SKM-1 treated with dmso at 0.1 percent for 144 hours (cell line): ENCODE results near the gene MAGI1.

Experiments
- DNase-seq: peaks from one replicate; lab custom pipeline; 2025; ENCODE audit not compliant: unreplicated experiment; lab: John Stamatoyannopoulos, UW

Gene MAGI1

DNA sequence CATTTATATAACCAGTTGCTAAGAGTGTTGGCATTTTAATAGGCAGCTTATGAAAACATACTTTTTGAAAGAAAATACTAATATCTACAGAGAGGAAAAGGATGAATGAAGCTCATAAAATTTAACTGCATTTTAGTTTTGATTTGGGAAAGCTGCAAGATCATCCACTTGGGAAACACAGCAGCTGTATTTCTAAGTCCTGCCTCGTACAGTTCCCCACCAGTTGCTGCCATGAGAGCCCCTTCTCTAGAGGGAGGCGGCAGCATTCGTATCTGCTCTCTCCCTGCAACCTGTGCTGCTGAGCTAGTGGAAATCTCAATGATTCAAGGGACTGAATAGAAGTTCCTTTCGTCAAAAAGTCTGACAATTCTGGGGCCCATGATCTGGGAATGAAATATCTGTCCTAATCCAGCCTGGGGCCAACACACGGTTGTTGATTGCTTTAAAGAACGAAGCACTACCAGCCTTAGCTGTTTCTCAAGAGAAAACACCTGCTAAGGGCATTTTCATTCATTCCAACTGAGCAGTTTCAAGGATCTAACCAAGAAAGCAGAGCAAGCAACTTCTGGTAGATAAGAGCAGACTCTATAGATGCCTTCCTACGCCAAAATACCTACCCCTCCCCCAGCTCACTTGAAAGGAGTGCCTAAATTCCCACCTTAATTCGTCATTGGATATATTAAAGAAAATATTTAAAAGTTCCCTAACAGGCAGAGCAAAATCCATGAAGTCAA lies 223.7 kb downstream of the MAGI1 start:
- DNase-seq, result no peak

- DNase-seq, result no peak
Observed at GRCh38 chr3:65811892-65812291, 226.8 kb downstream of the MAGI1 start.

- DNase-seq, result no peak
Observed at GRCh38 chr3:65811086-65811761, 227.5 kb downstream of the MAGI1 start.

GRCh38 chr3:65810302-65810701 lies 228.4 kb downstream of the MAGI1 start:
- DNase-seq, result no peak

- DNase-seq, result no peak
Observed at GRCh38 chr3:65809641-65810150, 229.0 kb downstream of the MAGI1 start.

DNA sequence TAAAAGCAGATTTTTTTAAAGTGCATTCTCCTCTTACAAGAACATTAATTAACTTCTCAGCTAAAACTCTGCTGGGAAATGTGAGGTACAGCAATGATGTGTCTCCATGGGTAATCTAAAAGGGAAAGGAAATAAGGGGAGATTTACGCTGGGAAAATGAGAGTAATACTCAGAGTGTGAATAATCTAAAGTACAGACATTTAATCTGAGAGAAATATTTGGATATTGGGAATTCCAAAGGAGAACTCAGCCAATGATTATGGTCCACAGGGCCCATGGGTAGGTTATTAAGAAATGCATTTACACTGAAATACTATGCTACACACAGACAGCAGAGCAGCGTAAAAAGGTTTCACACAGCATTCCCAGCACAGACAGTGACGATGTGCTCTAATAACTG lies 229.9 kb downstream of the MAGI1 start:
- no peak for DNase-seq

GRCh38 chr3:65808407-65808806 lies 230.3 kb downstream of the MAGI1 start:
- DNase-seq, result no peak

DNA sequence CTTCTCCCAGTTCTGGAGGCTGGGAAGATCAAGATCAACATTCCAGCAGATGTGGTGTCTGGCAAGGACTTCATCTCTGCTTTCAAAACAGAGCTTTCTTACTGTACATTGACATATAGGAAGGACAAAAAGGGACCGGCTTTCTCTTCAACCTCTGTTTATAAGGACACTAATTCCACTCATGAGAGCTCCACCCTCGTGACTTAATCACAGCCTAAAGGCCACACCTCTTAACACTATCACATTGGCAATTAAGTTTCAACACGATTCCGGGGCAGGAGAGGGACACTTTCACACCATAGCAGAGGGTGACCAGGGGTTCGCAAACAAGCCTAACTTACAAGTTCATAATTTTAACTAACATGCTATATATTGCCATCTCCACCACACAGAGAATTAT lies 231.5 kb downstream of the MAGI1 start:
- no peak for DNase-seq

DNA sequence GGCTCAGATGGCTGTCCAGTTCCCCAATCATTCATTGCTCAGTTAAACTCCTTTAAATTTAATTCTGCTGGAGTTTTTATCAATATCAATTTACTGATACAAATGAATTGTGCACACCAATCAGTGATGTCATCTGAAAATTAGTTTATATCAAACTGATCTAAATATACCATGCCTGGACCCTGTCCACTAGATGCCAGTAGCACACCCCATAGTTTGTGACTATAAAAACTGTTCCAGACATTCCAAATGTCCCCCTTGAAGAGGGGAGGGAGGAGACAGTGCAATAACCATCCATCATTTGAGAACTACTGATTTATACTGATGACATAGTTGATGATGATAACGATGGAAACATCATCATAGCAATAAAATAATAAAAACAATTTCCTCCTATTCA lies 232.1 kb downstream of the MAGI1 start:
- no peak for DNase-seq

DNA sequence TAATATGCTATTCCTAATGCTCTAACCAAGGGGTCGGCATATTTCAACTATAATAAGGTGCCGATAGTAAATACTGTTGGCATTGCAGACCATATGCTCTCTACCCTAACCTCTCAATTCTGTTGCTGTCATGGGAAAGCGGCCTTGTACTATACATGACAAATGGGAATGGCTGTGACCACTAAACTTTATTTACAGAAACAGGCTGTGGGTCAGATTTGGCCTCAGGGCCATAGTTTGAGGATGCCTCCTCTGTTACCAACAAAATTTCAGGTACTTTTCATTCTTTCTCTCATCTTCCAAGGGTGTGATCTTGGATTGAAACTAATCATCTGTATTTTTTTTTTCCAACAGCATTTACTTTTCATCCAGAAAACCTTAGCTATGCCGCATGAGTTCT lies 242.0 kb downstream of the MAGI1 start:
- no peak for DNase-seq

DNA sequence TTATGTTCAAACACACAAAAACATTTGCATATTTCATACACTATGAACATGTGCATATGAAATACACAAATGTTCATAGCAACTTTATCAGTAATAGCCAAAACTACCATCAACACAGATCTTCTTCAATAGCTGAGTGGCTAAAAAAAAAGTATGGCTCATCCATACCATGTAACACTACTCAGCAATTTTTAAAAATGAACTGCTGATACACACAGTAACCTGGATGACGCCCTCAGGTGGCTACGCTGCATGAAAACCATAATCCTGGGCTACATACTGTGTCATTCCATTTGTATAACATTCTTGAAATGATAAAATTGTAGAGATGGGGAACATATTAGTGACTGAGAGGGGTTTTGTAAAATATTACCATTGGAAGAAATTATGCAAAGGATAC lies 243.6 kb downstream of the MAGI1 start:
- no peak for DNase-seq

GRCh38 chr3:65793495-65794200 lies 245.1 kb downstream of the MAGI1 start:
- DNase-seq, result no peak

DNA sequence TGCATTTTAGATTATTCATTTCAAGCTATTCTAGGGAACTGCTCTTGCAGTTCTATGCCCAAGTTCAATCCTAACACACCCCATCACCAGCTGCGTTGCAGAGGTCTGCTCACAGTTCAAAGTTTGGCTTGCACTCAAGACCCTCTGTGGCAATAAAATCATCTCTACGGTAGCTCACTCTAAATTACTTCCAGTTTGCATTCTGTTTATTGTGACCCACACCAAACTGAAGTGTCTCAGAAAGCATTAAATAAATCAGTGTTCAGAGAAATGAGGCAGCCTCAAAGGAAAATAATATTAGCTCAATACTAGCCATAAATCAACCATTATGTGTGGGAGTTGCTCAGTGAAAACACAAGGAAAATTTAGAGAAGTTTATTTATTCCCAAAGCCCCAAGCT lies 250.3 kb downstream of the MAGI1 start:
- no peak for DNase-seq

DNA sequence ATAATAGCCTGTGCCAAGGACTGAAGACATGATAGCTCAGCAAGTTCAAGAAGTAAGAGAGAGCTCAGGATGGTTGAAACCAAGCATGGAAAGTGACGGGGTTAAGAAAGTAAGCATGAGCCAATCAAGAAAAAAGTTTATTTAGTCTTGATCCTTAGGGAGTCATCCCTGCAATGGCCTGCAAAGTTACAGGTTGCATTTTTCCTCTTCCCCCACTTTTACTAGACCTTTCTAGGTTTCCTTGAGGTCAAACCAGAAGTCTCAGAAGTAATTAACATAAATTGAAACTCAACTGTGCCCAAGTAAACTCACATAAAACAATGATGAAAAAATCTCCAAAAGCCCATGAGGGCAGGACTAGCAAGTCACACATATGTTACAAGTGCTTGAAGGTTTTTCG lies 250.9 kb downstream of the MAGI1 start:
- no peak for DNase-seq

DNA sequence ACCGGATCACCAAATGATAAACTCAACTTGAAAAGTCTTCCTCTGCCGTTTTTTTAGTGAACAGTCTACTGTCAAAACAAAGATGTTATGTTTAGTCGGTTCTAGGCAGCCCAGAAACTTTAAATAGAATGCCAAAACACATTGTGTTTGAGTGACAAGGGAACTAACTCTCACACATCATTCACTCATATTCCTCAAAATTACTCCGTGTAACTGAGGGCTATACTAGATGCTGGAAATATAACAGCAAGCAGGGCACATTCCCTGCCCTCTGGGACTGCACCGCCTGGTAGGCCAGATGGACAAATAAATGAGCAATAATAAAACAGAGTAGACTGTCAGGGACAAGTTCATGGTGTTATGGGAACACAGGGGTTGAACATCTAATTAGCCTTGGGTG lies 251.4 kb downstream of the MAGI1 start:
- DNase-seq, result no peak

DNA sequence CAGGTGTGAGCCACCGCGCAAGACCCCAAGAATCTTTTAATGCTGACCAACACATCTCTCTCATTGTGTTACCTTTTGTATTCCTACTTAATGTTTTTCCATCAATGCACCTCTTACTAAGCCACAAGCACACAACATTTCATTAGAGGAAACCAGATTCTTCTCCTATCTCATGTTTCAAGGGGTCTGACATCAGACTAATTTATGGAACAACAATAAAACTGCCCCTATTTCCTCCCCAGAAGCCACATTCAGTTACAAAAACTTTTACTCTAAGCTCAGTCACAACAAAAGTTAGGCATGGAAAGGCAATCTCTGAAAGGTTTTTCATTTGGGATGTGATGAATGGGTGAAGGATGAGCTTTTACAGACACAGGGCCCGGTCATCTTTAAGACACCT lies 251.8 kb downstream of the MAGI1 start:
- no peak for DNase-seq

GRCh38 chr3:65785065-65785645 lies 253.6 kb downstream of the MAGI1 start:
- peak; percentile 70 for DNase-seq

GRCh38 chr3:65783117-65783516 lies 255.6 kb downstream of the MAGI1 start:
- DNase-seq, result no peak

GRCh38 chr3:65781594-65781993 lies 257.1 kb downstream of the MAGI1 start:
- no peak for DNase-seq

GRCh38 chr3:65779390-65779789 lies 259.3 kb downstream of the MAGI1 start:
- DNase-seq, result no peak

DNA sequence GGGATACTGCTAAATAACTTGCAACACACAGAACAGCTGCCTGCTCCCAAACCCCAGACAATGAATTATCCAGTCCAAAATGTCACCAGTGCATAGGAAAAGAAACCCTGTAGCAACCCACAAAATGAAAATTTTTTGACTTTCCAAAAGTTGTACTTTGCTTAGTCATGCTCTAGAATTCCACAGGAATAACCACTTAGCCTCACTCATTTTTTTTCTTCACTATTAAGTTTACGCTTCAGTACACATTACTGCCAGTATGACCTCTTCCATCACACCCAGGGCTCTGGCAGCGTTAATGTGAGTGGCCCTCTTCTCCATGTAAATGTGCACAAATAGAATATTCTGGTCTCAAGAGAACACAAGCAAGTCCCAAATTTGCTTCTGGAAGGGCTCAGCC lies 259.8 kb downstream of the MAGI1 start:
- DNase-seq, result no peak

GRCh38 chr3:65777050-65777449 lies 261.7 kb downstream of the MAGI1 start:
- DNase-seq, result no peak
